Measurements from ENCODE around the gene ZMYND8.
A peak's percentile ranks its signal among the peaks of the same experiment; 100 is the strongest.

ZMYND8 gene

GRCh38 chr20:47231382-47232039 lies 125.0 kb downstream of the ZMYND8 start:
- H3K4me3 ChIP-seq (ENCODE audit: low read length) = no peak overlapping the region
- no peak for TF ChIP-seq CTCF (conservative IDR thresholded peaks at IDR 0.05; ENCODE audit: low read length)
- DNase-seq (ENCODE audit: low read depth) = peak; percentile 24

- DNase-seq (ENCODE audit: low read depth) = no peak
- H3K4me3 ChIP-seq (ENCODE audit: low read length) = no peak overlapping the region
- TF ChIP-seq CTCF (conservative IDR thresholded peaks at IDR 0.05; ENCODE audit: low read length) = no peak
Measured at GRCh38 chr20:47230811-47231256, 125.7 kb downstream of the ZMYND8 start.

GRCh38 chr20:47228654-47229053 lies 127.8 kb downstream of the ZMYND8 start:
- no peak for TF ChIP-seq CTCF (conservative IDR thresholded peaks at IDR 0.05; ENCODE audit: low read length)
- H3K4me3 ChIP-seq (ENCODE audit: low read length) = no peak overlapping the region
- DNase-seq (ENCODE audit: low read depth) = no peak

- DNase-seq (ENCODE audit: low read depth) = no peak
- no peak for TF ChIP-seq CTCF (conservative IDR thresholded peaks at IDR 0.05; ENCODE audit: low read length)
- H3K4me3 ChIP-seq (ENCODE audit: low read length) = no peak overlapping the region
Measured at GRCh38 chr20:47227576-47227975, 128.9 kb downstream of the ZMYND8 start.

GRCh38 chr20:47227119-47227518 lies 129.4 kb downstream of the ZMYND8 start:
- no peak for DNase-seq (ENCODE audit: low read depth)
- H3K4me3 ChIP-seq (ENCODE audit: low read length) = no peak overlapping the region
- TF ChIP-seq CTCF (conservative IDR thresholded peaks at IDR 0.05; ENCODE audit: low read length) = no peak

- no peak overlapping the region for H3K4me3 ChIP-seq (ENCODE audit: low read length)
- DNase-seq (ENCODE audit: low read depth) = no peak
- TF ChIP-seq CTCF (conservative IDR thresholded peaks at IDR 0.05; ENCODE audit: low read length) = no peak
Measured at GRCh38 chr20:47225458-47225857, 131.0 kb downstream of the ZMYND8 start.

- DNase-seq (ENCODE audit: low read depth) = no peak
- no peak for TF ChIP-seq CTCF (conservative IDR thresholded peaks at IDR 0.05; ENCODE audit: low read length)
- no peak overlapping the region for H3K4me3 ChIP-seq (ENCODE audit: low read length)
Measured at GRCh38 chr20:47224857-47225256, 131.6 kb downstream of the ZMYND8 start.
